WTC11 (cell line): ENCODE measurements around the gene PAQR8. TPM values are rescaled to one million over a fixed set of nuclear protein-coding genes. Genes with fewer than 3 reads are reported as not detected.

Source experiments
- ATAC-seq: fragments of 200-7000 bp; cut with Tn5 transposase; 2 replicates; pipeline ENCODE4 v1.10.0; 2021; ENCODE audit warnings: mild to moderate bottlenecking, moderate library complexity
- CTCF ChIA-PET: fragments of 300-600 bp; sonication (Branson Sonifier 250); formaldehyde crosslinking; loops from one replicate; lab custom pipeline; 2021; ENCODE audit warnings: antibody characterized with exemption; lab: Charles Lee
- POLR2A ChIA-PET: fragments of 350-600 bp; sonication (Branson Sonifier 250); formaldehyde crosslinking; loops from one replicate; lab custom pipeline; 2021; ENCODE audit warnings: antibody characterized with exemption; lab: Charles Lee
- DNase-seq: peaks from one replicate; pipeline ENCODE4 v3.0.0; 2021; ENCODE audit warnings: low spot score
- H3K27ac Mint-ChIP-seq: 2 replicates; pipeline ENCODE4 v1.8.0; 2021; ENCODE audit warnings: mixed read lengths
- H3K27me3 Mint-ChIP-seq: 2 replicates; pipeline ENCODE4 v1.8.0; 2021; ENCODE audit warnings: low read depth, mild to moderate bottlenecking, moderate library complexity, mixed read lengths
- H3K36me3 Mint-ChIP-seq: 2 replicates; pipeline ENCODE4 v1.8.0; 2021; ENCODE audit warnings: mixed read lengths
- H3K4me1 Mint-ChIP-seq: 2 replicates; pipeline ENCODE4 v1.8.0; 2022; ENCODE audit warnings: mixed read lengths
- H3K4me3 Mint-ChIP-seq: 2 replicates; pipeline ENCODE4 v1.8.0; 2021; ENCODE audit warnings: mild to moderate bottlenecking, moderate library complexity, mixed read lengths
- H3K9me3 Mint-ChIP-seq: 2 replicates; pipeline ENCODE4 v1.8.0; 2021; ENCODE audit warnings: mixed read lengths
- AR ChIP-seq: fragments of 250-450 bp; sonication (Bioruptor Pico); IDR thresholded peaks from 2 replicates; pipeline ENCODE4 v1.9.0; 2021; ENCODE audit warnings: mild to moderate bottlenecking
- ATF3 ChIP-seq: sonication (generic); formaldehyde crosslinking; conservative IDR thresholded peaks from 2 replicates; pipeline ENCODE4 v1.8.1; 2022; ENCODE audit warnings: mild to moderate bottlenecking, missing genetic modification reagents
- CREB1 ChIP-seq: sonication (generic); formaldehyde crosslinking; IDR thresholded peaks from 2 replicates; pipeline ENCODE4 v1.8.0; 2023; ENCODE audit warnings: mild to moderate bottlenecking, missing genetic modification reagents
- E2F1 ChIP-seq: sonication (generic); formaldehyde crosslinking; IDR thresholded peaks from 2 replicates; pipeline ENCODE4 v1.8.0; 2022; ENCODE audit warnings: mild to moderate bottlenecking, missing genetic modification reagents
- EMX1 ChIP-seq: fragments of 250-450 bp; sonication (Bioruptor Pico); IDR thresholded peaks from 2 replicates; pipeline ENCODE4 v1.8.0; 2021; ENCODE audit warnings: mild to moderate bottlenecking
- FOXK1 ChIP-seq: sonication (generic); formaldehyde crosslinking; IDR thresholded peaks from 2 replicates; pipeline ENCODE4 v1.8.0; 2022; ENCODE audit warnings: mild to moderate bottlenecking, moderate library complexity, missing genetic modification reagents
- GRHL2 ChIP-seq: fragments of 250-450 bp; sonication (Bioruptor Pico); IDR thresholded peaks from 2 replicates; pipeline ENCODE4 v1.8.0; 2022; ENCODE audit warnings: mild to moderate bottlenecking, moderate library complexity; ENCODE audit not compliant: insufficient replicate concordance, severe bottlenecking
- JAZF1 ChIP-seq: fragments of 250-450 bp; sonication (Bioruptor Pico); IDR thresholded peaks from 2 replicates; pipeline ENCODE4 v1.9.0; 2021; ENCODE audit warnings: moderate library complexity, mild to moderate bottlenecking, inconsistent platforms
- KAT7 ChIP-seq: sonication (generic); formaldehyde crosslinking; IDR thresholded peaks from 2 replicates; pipeline ENCODE4 v1.8.1; 2023; ENCODE audit warnings: missing genetic modification reagents, mild to moderate bottlenecking, borderline replicate concordance
- NFATC4 ChIP-seq: fragments of 250-450 bp; sonication (Bioruptor Pico); IDR thresholded peaks from 2 replicates; pipeline ENCODE4 v1.9.0; 2021; ENCODE audit warnings: mild to moderate bottlenecking
- NR1H2 ChIP-seq: sonication (generic); formaldehyde crosslinking; IDR thresholded peaks from 2 replicates; pipeline ENCODE4 v1.9.0; 2021; ENCODE audit warnings: mild to moderate bottlenecking, moderate library complexity, missing genetic modification reagents
- NR3C1 ChIP-seq: sonication (generic); formaldehyde crosslinking; conservative IDR thresholded peaks from 2 replicates; pipeline ENCODE4 v1.8.1; 2023; ENCODE audit warnings: low read depth, mild to moderate bottlenecking, missing genetic modification reagents
- OVOL2 ChIP-seq: fragments of 250-450 bp; sonication (Bioruptor Pico); IDR thresholded peaks from 2 replicates; pipeline ENCODE4 v1.9.0; 2021; ENCODE audit warnings: mild to moderate bottlenecking, borderline replicate concordance
- SOX15 ChIP-seq: fragments of 250-450 bp; sonication (Bioruptor Pico); IDR thresholded peaks from 2 replicates; pipeline ENCODE4 v1.9.0; 2021; ENCODE audit warnings: mild to moderate bottlenecking
- TP53 ChIP-seq: sonication (generic); formaldehyde crosslinking; IDR thresholded peaks from 2 replicates; pipeline ENCODE4 v1.8.1; 2023; ENCODE audit warnings: mild to moderate bottlenecking, missing genetic modification reagents
- USF2 ChIP-seq: sonication (generic); formaldehyde crosslinking; IDR thresholded peaks from 2 replicates; pipeline ENCODE4 v1.8.1; 2023; ENCODE audit warnings: mild to moderate bottlenecking, missing genetic modification reagents, moderate library complexity
- ZNF263 ChIP-seq: sonication (generic); formaldehyde crosslinking; IDR thresholded peaks from 2 replicates; pipeline ENCODE4 v1.8.1; 2022; ENCODE audit warnings: low read depth, mild to moderate bottlenecking, moderate library complexity, missing genetic modification reagents
- ZNF425 ChIP-seq: fragments of 250-450 bp; sonication (Bioruptor Pico); conservative IDR thresholded peaks from 2 replicates; pipeline ENCODE4 v1.9.0; 2021; ENCODE audit warnings: mild to moderate bottlenecking
- ZNF671 ChIP-seq: fragments of 250-450 bp; sonication (Bioruptor Pico); IDR thresholded peaks from 2 replicates; pipeline ENCODE4 v1.8.0; 2021; ENCODE audit warnings: mild to moderate bottlenecking
- total RNA-seq: library from RNA; stranded (reverse); gene quantifications from 3 replicates; pipeline ENCODE4 v1.2.3, GENCODE V29; 2021
- TF ChIP-seq, protein P1 (sequence below): sonication (generic); formaldehyde crosslinking; IDR thresholded peaks from 2 replicates; pipeline ENCODE4 v1.8.0; 2023; ENCODE audit warnings: mild to moderate bottlenecking, missing genetic modification reagents
- TF ChIP-seq, protein P2 (sequence below): sonication (generic); formaldehyde crosslinking; IDR thresholded peaks from 2 replicates; pipeline ENCODE4 v1.8.0; 2022; ENCODE audit warnings: mild to moderate bottlenecking, missing genetic modification reagents
- TF ChIP-seq, protein P3 (sequence below): sonication (generic); formaldehyde crosslinking; IDR thresholded peaks from 2 replicates; pipeline ENCODE4 v1.8.0; 2023; ENCODE audit warnings: missing genetic modification reagents
- TF ChIP-seq, protein P4 (sequence below): sonication (generic); formaldehyde crosslinking; IDR thresholded peaks from 2 replicates; pipeline ENCODE4 v1.8.1; 2023; ENCODE audit warnings: mild to moderate bottlenecking, missing genetic modification reagents

Gene PAQR8
- total RNA-seq, 1 experiment from 2014 or later = 11.1 TPM

GRCh38 chr6:52328303-52328662, 33.7 kb upstream of the PAQR8 start (continued):
- TF ChIP-seq, protein P1, sequence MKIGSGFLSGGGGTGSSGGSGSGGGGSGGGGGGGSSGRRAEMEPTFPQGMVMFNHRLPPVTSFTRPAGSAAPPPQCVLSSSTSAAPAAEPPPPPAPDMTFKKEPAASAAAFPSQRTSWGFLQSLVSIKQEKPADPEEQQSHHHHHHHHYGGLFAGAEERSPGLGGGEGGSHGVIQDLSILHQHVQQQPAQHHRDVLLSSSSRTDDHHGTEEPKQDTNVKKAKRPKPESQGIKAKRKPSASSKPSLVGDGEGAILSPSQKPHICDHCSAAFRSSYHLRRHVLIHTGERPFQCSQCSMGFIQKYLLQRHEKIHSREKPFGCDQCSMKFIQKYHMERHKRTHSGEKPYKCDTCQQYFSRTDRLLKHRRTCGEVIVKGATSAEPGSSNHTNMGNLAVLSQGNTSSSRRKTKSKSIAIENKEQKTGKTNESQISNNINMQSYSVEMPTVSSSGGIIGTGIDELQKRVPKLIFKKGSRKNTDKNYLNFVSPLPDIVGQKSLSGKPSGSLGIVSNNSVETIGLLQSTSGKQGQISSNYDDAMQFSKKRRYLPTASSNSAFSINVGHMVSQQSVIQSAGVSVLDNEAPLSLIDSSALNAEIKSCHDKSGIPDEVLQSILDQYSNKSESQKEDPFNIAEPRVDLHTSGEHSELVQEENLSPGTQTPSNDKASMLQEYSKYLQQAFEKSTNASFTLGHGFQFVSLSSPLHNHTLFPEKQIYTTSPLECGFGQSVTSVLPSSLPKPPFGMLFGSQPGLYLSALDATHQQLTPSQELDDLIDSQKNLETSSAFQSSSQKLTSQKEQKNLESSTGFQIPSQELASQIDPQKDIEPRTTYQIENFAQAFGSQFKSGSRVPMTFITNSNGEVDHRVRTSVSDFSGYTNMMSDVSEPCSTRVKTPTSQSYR (CRISPR knock-in tag) = no peak
- no peak for TF ChIP-seq ZNF671 (CRISPR knock-in tag)
- TF ChIP-seq SOX15 (CRISPR knock-in tag) = no peak
- no peak for TF ChIP-seq FOXK1 (CRISPR knock-in tag)
- TF ChIP-seq, protein P2, sequence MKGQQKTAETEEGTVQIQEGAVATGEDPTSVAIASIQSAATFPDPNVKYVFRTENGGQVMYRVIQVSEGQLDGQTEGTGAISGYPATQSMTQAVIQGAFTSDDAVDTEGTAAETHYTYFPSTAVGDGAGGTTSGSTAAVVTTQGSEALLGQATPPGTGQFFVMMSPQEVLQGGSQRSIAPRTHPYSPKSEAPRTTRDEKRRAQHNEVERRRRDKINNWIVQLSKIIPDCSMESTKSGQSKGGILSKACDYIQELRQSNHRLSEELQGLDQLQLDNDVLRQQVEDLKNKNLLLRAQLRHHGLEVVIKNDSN (CRISPR knock-in tag) = no peak
- no peak for TF ChIP-seq NR1H2
- TF ChIP-seq TP53 (CRISPR knock-in tag) = no peak
- TF ChIP-seq, protein P3, sequence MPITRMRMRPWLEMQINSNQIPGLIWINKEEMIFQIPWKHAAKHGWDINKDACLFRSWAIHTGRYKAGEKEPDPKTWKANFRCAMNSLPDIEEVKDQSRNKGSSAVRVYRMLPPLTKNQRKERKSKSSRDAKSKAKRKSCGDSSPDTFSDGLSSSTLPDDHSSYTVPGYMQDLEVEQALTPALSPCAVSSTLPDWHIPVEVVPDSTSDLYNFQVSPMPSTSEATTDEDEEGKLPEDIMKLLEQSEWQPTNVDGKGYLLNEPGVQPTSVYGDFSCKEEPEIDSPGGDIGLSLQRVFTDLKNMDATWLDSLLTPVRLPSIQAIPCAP (CRISPR knock-in tag) = no peak
- TF ChIP-seq, protein P4, sequence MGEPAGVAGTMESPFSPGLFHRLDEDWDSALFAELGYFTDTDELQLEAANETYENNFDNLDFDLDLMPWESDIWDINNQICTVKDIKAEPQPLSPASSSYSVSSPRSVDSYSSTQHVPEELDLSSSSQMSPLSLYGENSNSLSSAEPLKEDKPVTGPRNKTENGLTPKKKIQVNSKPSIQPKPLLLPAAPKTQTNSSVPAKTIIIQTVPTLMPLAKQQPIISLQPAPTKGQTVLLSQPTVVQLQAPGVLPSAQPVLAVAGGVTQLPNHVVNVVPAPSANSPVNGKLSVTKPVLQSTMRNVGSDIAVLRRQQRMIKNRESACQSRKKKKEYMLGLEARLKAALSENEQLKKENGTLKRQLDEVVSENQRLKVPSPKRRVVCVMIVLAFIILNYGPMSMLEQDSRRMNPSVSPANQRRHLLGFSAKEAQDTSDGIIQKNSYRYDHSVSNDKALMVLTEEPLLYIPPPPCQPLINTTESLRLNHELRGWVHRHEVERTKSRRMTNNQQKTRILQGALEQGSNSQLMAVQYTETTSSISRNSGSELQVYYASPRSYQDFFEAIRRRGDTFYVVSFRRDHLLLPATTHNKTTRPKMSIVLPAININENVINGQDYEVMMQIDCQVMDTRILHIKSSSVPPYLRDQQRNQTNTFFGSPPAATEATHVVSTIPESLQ (CRISPR knock-in tag) = no peak
- TF ChIP-seq ZNF263 = no peak
- no peak for TF ChIP-seq USF2 (CRISPR knock-in tag)
- TF ChIP-seq EMX1 (CRISPR knock-in tag) = no peak
- TF ChIP-seq ATF3 (CRISPR knock-in tag) = no peak
- no peak for TF ChIP-seq KAT7 (CRISPR knock-in tag)

DNA sequence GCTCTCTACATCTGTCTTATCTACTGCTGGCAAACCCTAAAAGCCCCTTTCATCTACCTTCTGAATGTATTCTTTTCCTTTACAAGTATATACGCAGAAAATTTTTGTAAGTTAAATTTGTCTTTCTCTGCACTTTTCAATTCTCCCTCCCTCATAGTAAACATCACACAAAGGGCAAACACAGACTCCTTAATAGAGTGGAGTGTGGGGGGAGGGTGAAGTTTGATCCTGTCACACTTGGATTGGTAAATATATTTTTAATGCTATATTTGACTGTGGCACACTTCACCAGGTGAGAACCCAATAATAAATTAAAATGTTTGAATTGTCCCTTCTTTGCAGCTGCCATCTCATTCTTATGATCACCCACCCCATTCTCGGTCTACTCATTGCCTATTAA, 33.2 kb upstream of the PAQR8 start:
- ChIA-PET CTCF (no interaction called here), POLR2A (interaction anchor here (1.2 kb wide), 1 partner anchor 61 kb away, joined by 3 read pairs; no protein-coding TSS in a partner anchor)
- no peak overlapping the region for H3K27ac Mint-ChIP-seq
- H3K4me1 Mint-ChIP-seq = peaks cover 51% of the 10 kb centered on the region
- DNase-seq (no peak), ATAC-seq (no peak)
- no peaks in the 10 kb centered on the region; the same call in 1 of the 2 replicates for H3K27me3 Mint-ChIP-seq
- H3K36me3 Mint-ChIP-seq = no peaks in the 10 kb centered on the region
- H3K4me3 Mint-ChIP-seq = no peak overlapping the region
- TF ChIP-seq SOX15 (CRISPR knock-in tag) (no peak), E2F1 (CRISPR knock-in tag) (no peak), GRHL2 (no peak), TP53 (CRISPR knock-in tag) (no peak), JAZF1 (no peak), CREB1 (CRISPR knock-in tag) (no peak), NR3C1 (no peak), AR (CRISPR knock-in tag) (no peak), OVOL2 (CRISPR knock-in tag) (no peak), ZNF425 (CRISPR knock-in tag) (no peak), NFATC4 (no peak)
- TF ChIP-seq, protein P3 (CRISPR knock-in tag) = no peak
- H3K9me3 Mint-ChIP-seq = no peaks in the 10 kb centered on the region
